ENCODE measurements around the gene MOB3C.

- TF ChIP-seq USF2 (IDR thresholded peaks at IDR 0.05; ENCODE audit: borderline replicate concordance, low read depth, low read length) (no peak), E2F4 (IDR thresholded peaks at IDR 0.05; ENCODE audit: low read depth, low read length) (no peak), EP300 (IDR thresholded peaks at IDR 0.05; ENCODE audit: borderline replicate concordance in 1 of 2, control insufficient read depth in 1 of 2, low read depth in 2 of 2, low read length in 2 of 2) (no peak), NBN (IDR thresholded peaks at IDR 0.05) (no peak), CTCF (IDR thresholded peaks at IDR 0.05 in 2 of 3, conservative IDR thresholded peaks at IDR 0.05 in 1 of 3; ENCODE audit: control insufficient read depth in 2 of 3, extremely low read depth in 1 of 3, insufficient read depth in 1 of 3, low read depth in 3 of 3, low read length in 3 of 3) (no peak), TCF7 (IDR thresholded peaks at IDR 0.05; ENCODE audit: borderline replicate concordance) (no peak), HDAC6 (IDR thresholded peaks at IDR 0.05; ENCODE audit: unreplicated experiment) (no peak), NRF1 (conservative IDR thresholded peaks at IDR 0.05; ENCODE audit: low read depth, low read length) (no peak), PBX3 (IDR thresholded peaks at IDR 0.05; ENCODE audit: insufficient replicate concordance, low read depth, low read length) (no peak), TCF12 (IDR thresholded peaks at IDR 0.05; ENCODE audit: low read depth, low read length) (no peak), ZNF24 (IDR thresholded peaks at IDR 0.05) (no peak), SIN3A (IDR thresholded peaks at IDR 0.05; ENCODE audit: low read depth, low read length) (no peak)
These were observed 20.6 kb downstream of the MOB3C start for GRCh38 chr1:46596036-46596435.
